Right lung (tissue), 5 donors: ENCODE measurements around the gene ZNF587. TPM values are rescaled to one million over a fixed set of nuclear protein-coding genes. Genes with fewer than 3 reads are reported as not detected.
"Not testable (repeated sequence)": the region's sequence is repeated elsewhere in the genome, so short reads cannot be mapped to it uniquely, and the experiment has no call there.

Source experiments
- DNase-seq, 2 donors: peaks; one replicate each; pipeline ENCODE4 v3.0.0-alpha.2; 2013
- polyA plus RNA-seq, 5 donors: library from polyadenylated mRNA; unstranded; fragments of 120-200 nt; gene quantifications; one replicate each; pipeline versions ENCODE4 v1.2.1 to v1.2.3, GENCODE V29; 2013; ENCODE audit warnings: inconsistent platforms in 1 of 5, low replicate concordance in 1 of 5; ENCODE audit not compliant: insufficient read length in 5 of 5, insufficient read depth in 1 of 5

Gene ZNF587
- polyA plus RNA-seq, 5 donors, result 23.3 to 39.1 (median 34.8) TPM

- DNase-seq, result not testable (repeated sequence)
These were observed 24.5 kb downstream of the ZNF587 start for GRCh38 chr19:57873883-57874799.

DNA sequence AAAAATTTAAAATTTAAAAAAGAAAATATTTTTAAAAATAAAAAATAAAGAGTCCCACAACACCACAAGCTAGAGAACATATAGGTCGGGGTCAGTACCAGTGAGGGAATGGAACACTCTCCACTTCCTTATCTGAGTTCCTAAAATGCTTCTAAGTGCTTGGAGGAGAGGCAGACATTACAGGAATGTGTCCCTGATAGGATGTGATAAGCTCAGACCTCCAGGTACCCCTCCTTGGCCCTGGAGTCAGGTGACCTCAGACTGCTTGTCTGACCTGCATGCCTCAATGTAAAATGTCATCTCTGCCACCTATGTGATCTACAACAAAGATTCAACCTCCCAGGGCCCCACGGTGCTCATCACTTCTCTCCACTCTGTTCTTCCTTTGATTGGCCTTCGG, 36.4 kb downstream of the ZNF587 start:
- DNase-seq, result no peak

GRCh38 chr19:57887195-57887941, 37.7 kb downstream of the ZNF587 start:
- DNase-seq, result peak in 1 of 2 donors; percentile 17

DNA sequence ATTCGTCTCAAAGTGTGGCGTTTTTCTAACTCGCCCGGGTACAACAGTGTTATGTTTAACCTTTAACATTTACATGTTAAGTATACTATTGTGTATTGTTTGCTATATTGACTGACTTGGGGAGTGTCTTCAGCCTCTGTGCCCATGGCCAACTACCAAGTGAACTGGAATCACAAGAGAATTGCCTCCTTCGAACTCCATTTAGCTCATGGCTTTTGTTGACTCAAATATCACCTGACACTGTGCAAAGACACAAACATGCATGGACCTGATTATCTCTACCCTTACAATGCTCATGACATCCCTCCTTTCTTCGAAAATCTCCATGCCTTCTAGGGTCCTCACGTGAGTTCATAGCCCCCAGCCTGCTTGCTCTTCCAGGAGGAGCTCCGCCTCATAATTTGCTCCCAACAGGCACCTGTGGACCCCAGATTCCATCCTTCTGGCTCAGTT, 38.5 kb downstream of the ZNF587 start:
- no peak for DNase-seq

DNA sequence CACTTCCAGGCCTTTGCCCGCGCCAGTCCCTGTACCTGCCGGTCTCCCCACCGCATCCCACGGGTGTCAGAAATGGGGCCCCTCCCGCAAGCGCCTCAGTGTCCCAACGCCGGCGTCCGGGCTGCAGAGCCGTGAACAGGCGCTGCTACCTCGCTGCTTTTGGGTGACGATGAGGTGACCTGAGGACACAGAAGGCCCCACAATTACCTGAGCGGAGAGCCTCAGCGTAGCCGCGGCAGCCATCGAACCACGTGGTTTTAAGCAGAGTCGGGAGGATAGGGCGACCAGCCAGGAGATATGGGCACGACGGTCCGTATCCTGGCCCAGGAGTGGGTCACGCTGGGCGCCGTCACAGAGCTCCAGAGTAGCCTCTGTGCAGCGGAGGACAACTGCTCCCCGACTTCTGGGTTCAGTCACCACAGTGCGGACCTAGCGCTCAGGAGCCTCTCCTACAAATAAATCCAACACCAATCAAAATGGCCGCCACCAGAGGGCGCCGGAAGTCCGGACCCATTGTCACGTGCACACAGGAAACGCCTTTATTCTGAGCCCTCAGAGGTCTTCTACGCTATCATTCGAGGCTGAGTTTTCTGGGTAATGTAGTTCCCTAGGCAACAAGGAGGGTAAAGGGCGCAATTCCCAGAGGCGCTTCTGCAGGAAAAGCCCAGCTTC, 39.0 kb downstream of the ZNF587 start, which contains the start of gene ZNF814:
ZNF814 (minus strand) TSS at position 478 of the 672 bp plus-strand sequence; CDS start at position 243, 235 bp downstream.
- DNase-seq, result peak; percentile 78 to 81

DNA sequence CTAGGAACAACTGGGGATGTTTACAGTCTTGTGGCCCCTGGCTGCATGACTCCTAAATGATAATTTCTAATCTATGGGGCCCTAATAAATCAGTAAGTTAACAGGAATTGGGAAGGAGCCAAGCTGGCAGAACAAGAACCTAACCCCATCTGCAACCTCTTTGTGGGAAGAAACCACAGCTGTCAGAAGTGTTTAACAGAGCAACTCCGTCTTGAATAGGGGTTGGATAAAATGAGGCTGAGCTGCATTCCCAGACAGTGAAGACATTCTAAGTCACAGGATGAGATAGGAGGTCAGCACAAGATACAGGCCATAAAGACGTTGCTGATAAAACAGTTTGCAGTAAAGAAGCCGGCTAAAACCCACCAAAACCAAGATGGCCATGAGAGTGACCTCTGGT, 41.0 kb downstream of the ZNF587 start:
- DNase-seq, result not testable (repeated sequence)

- DNase-seq, result no peak
These were observed 50.7 kb downstream of the ZNF587 start for GRCh38 chr19:57900311-57900710.

DNA sequence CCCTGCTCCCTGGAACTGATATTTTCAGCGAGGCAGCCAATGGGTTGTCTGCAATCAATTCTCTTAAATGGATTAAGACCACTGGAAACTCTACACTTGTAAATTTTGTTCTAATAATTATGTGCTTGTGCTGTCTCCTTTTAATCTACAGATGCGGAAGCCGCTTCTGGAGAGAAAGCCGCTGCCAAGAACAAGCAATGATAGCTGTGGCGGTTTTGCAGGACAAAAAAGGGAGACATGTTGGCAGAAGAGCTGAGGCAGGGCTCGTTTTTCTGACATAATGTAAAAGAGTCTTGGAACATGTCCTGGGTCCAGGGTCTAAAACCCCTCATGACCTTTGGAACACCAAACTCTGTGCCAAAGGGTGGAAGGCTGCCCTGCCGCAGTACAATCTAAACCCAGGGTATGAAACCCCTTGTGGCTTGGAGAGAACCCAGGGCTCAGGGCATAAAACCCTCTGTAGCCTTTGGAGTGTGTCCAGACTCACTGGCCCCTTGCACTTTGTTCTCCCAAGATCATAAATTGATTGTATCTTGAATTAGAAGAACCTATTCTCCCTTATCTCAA, 54.0 kb downstream of the ZNF587 start:
- DNase-seq, result no peak

- DNase-seq, result no peak
These were observed 55.6 kb downstream of the ZNF587 start for GRCh38 chr19:57905258-57905657.

DNA sequence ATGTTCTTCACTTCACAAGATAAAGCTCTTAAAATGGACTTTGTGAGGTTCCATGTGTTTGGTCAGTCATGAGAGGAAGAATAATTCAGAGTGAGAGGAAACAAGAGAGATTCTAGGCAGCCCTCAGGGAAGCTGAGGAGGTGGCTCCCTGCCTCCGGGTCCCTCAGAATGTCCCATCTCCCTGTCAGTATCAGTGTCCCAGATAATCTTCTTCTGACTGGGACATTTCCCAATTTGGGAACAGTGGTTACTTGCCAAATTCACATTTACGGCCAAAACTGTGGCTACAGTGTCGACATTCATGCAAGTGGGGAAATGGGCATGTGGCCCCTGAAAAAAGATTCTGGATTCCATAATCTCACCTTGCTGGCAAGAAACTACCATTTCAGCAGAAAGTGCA, 57.7 kb downstream of the ZNF587 start:
- no peak for DNase-seq

- DNase-seq, result no peak
These were observed 64.9 kb downstream of the ZNF587 start for GRCh38 chr19:57914531-57914930.

Other genes with a start within 250 kb of the ZNF587 start
- 1 to 10 TPM; 4.8 to 7.7 (median 6.0) TPM for gene ZNF530, start 250.0 kb upstream of the ZNF587 start, polyA plus RNA-seq
- gene ZNF134, start 235.6 kb upstream of the ZNF587 start, polyA plus RNA-seq, result 10 to 100 TPM; 21.3 to 28.9 (median 26.7) TPM
- 10 to 100 TPM; 31.0 to 45.4 (median 42.8) TPM for gene ZNF211, start 216.7 kb upstream of the ZNF587 start, polyA plus RNA-seq
- gene ZSCAN4, start 180.9 kb upstream of the ZNF587 start, polyA plus RNA-seq, result under 1 TPM; 0.13 to 0.18 (median 0.15) TPM
- 10 to 100 TPM; 12.9 to 22.0 (median 18.7) TPM for gene ZNF551, start 167.9 kb upstream of the ZNF587 start, polyA plus RNA-seq
- gene ZNF154, start 140.7 kb upstream of the ZNF587 start, polyA plus RNA-seq, result 10 to 100 TPM; 27.8 to 50.7 (median 41.1) TPM
- gene ZNF671, start 122.2 kb upstream of the ZNF587 start, polyA plus RNA-seq, result 10 to 100 TPM; 17.5 to 25.8 (median 25.1) TPM
- gene ZNF776, start 103.0 kb upstream of the ZNF587 start, polyA plus RNA-seq, result 10 to 100 TPM; 25.0 to 44.2 (median 40.5) TPM
- 10 to 100 TPM; 21.5 to 33.9 (median 29.1) TPM for gene ZNF586, start 80.2 kb upstream of the ZNF587 start, polyA plus RNA-seq
- 10 to 100 TPM; 12.4 to 18.1 (median 16.4) TPM for gene ZNF552, start 34.9 kb upstream of the ZNF587 start, polyA plus RNA-seq
- gene ZNF587B, start 19.6 kb upstream of the ZNF587 start, polyA plus RNA-seq, result 10 to 100 TPM in 4 of 5 donors, 1 to 10 TPM in 1; 9.5 to 17.0 (median 13.7) TPM
- 10 to 100 TPM; 47.1 to 62.9 (median 61.2) TPM for gene ZNF814, start 39.2 kb downstream of the ZNF587 start, polyA plus RNA-seq
- 10 to 100 TPM; 19.6 to 41.3 (median 38.4) TPM for gene ZNF417, start 66.7 kb downstream of the ZNF587 start, polyA plus RNA-seq
- 10 to 100 TPM; 17.5 to 38.2 (median 33.5) TPM for gene ZNF418, start 85.5 kb downstream of the ZNF587 start, polyA plus RNA-seq
- gene ZNF256, start 97.8 kb downstream of the ZNF587 start, polyA plus RNA-seq, result 10 to 100 TPM in 3 of 5 donors, 1 to 10 TPM in 2; 7.1 to 11.7 (median 10.7) TPM
- gene C19orf18, start 124.7 kb downstream of the ZNF587 start, polyA plus RNA-seq, result 1 to 10 TPM; 2.5 to 4.8 (median 3.9) TPM
- gene ZNF606, start 153.0 kb downstream of the ZNF587 start, polyA plus RNA-seq, result 10 to 100 TPM; 25.8 to 33.2 (median 30.0) TPM
- 1 to 10 TPM; 1.1 to 2.7 (median 2.3) TPM for gene ZSCAN1, start 184.2 kb downstream of the ZNF587 start, polyA plus RNA-seq
- gene ZNF135, start 209.4 kb downstream of the ZNF587 start, polyA plus RNA-seq, result 10 to 100 TPM; 18.3 to 35.3 (median 29.7) TPM
- gene ZSCAN18, start 248.4 kb downstream of the ZNF587 start, polyA plus RNA-seq, result 10 to 100 TPM; 70.8 to 94.7 (median 88.9) TPM